ENCODE data around the gene RCCD1. TPM values are rescaled to one million over a fixed set of nuclear protein-coding genes. Genes with fewer than 3 reads are reported as not detected.
A peak's percentile ranks its signal among the peaks of the same experiment; 100 is the strongest.
"Not testable (repeated sequence)": the region's sequence is repeated elsewhere in the genome, so short reads cannot be mapped to it uniquely, and the experiment has no call there.

The RCCD1 gene
- total RNA-seq, 1 donor from 2014 or later = 21.8 TPM

DNA sequence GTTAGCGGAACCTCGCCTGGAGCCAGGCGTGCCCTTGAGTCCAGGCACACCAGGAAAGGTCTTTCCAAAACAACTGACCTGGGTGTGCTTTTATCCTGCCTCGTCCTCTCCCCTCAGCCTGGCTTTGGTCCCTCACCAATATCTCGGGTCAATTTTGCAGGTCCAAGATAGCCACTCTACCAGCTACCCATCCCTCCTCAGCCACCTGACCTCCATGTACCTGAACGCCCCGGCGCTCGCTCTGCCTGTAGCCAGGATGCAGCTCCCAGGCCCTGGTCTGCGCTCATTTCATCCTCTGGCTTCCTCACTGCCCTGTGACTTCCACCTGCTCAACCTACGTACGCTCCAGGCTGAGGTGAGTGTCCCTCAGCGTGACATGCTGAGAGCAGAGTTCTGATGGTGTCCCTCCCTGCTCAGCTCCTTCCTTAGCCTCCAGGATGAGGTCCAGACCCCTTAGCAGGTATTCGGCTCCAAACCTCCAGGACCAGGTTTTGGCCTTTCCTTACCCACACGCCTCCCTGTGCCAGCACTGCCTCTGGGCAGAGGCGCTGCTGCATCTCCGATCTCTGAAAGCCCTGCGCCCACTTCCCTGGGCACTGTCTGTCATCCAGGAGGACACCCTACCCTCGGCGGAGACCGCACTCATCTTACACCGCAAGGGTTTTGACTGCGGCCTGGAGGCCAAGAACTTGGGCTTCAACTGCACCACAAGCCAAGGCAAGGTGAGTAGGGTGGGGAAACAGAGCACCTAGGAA lies 36.5 kb upstream of the RCCD1 start:
- DNase-seq (ENCODE audit: low spot score) = no peak

GRCh38 chr15:90918835-90919234 lies 35.8 kb upstream of the RCCD1 start:
- DNase-seq (ENCODE audit: low spot score) = no peak

DNA sequence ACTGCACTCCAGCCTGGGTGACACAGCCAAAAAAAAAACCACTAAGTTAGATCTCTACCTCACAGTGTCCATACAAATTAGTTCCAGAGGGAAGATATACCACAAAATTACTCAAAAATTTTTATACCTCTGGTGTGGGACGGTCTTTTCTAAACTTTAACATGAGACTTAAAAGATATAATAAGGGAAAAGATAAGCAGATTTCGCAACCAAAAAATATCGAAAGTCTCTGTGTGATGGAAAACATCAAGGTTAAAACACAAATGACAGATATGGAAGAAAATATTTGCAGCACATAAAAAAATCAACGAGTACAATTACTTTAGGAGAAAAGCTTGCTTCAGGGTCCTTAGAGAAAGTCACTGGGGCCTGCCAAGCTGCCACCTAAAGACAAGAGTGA lies 32.8 kb upstream of the RCCD1 start:
- no peak for DNase-seq (ENCODE audit: low spot score)

- not testable (repeated sequence) for DNase-seq (ENCODE audit: low spot score)
Observed at GRCh38 chr15:90922712-90923322, 31.9 kb upstream of the RCCD1 start.

- DNase-seq (ENCODE audit: low spot score) = no peak
Observed at GRCh38 chr15:90924375-90924774, 30.3 kb upstream of the RCCD1 start.

DNA sequence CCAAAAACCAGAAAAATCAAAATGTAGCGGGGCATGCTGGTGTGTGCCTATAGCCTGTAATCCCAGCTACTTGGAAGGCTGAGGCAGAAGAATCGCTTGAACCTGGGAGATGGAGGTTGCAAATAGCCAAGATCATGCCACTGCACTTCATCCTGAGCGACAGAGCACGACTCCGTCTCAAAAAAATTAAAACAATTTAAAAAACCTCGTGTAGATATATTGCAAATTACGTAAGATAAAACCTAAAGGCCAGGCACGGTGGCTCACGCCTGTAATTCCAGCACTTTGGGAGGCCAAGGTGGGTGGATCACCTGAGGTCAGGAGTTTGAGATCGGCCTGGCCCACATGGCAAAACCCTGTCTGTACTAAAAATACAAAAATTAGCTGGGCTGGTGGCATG lies 27.9 kb upstream of the RCCD1 start:
- DNase-seq (ENCODE audit: low spot score) = not testable (repeated sequence)

GRCh38 chr15:90928106-90928505 lies 26.6 kb upstream of the RCCD1 start:
- not testable (repeated sequence) for DNase-seq (ENCODE audit: low spot score)

DNA sequence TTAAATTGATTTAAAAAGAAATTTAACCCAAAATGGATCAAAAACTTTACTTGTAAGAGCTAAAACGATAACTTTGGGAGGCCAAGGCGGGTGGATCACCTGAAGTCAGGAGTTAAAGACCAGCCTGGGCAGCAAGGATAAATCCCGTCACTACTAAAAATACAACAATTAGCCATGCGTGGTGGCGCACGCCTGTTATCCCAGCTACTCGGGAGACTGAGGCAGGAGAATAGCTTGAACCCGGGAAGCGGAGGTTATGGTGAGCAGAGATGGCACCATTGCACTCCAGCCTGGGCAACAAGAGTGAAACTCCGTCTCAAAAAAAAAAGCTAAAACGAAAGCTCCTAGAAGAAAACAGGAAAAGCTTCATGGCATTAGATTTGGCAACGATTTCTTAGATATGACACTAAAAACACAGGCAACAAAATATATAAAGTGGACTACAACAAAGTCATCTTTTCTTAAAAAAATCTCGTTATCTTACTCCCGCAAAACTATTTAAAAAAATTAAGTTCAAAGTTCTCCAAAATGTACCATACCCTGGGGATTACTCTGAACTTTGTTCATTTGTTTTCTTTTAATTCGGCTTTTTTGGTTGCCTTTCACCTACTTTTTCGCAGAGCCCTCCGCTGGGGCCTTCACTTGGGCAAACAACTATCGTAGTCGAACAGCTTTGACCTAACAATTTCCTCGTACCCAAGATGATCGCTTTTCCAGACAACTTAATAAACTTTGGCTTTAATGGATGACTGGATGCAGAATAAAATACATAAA lies 25.3 kb upstream of the RCCD1 start:
- no peak for DNase-seq (ENCODE audit: low spot score)

GRCh38 chr15:90930861-90931574 lies 23.7 kb upstream of the RCCD1 start:
- no peak for DNase-seq (ENCODE audit: low spot score)

DNA sequence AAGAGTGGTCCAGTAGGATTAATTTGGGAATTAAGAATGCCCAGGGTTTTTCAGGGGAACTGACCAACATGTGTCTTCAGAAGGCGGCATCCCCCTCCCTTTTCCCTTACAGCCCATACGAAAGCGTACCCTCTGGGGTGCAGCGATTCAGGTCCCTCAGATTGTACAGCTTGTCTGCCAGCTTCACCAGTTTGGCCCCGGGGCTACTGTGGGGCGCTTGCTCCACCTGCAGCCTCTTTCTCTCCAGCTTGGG lies 23.2 kb upstream of the RCCD1 start:
- DNase-seq (ENCODE audit: low spot score) = no peak

GRCh38 chr15:90931828-90932659 lies 22.6 kb upstream of the RCCD1 start, which contains the start of gene HDDC3:
Gene HDDC3, minus strand, starts transcription at chr15:90932549. Its CDS starts 9 bp downstream, at chr15:90932540.
- peak; percentile 91 for DNase-seq (ENCODE audit: low spot score)

GRCh38 chr15:90932660-90932991 lies 22.1 kb upstream of the RCCD1 start:
- no peak for DNase-seq (ENCODE audit: low spot score)

DNA sequence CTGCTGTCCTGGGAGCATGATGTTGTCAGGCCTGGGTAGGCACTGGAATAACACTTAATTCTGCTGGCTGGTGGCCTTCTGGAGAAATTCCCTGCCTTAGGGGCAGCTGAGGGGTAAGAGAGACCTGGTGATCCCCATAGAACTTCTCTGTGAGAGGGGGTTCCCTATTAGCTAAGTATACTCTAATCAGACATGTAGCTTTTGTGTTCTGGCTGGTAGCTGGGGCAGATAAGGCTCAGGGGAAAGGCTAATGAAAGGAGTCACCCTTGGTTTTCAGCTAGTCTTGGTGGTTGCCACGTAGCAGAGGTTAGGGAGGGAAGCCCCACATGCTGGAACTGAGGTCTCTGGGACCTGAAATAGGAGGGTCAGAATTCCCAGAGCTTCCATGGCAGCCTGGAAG lies 21.4 kb upstream of the RCCD1 start:
- DNase-seq (ENCODE audit: low spot score) = no peak

GRCh38 chr15:90934256-90934948 lies 20.3 kb upstream of the RCCD1 start:
- DNase-seq (ENCODE audit: low spot score) = peak; percentile 90

DNA sequence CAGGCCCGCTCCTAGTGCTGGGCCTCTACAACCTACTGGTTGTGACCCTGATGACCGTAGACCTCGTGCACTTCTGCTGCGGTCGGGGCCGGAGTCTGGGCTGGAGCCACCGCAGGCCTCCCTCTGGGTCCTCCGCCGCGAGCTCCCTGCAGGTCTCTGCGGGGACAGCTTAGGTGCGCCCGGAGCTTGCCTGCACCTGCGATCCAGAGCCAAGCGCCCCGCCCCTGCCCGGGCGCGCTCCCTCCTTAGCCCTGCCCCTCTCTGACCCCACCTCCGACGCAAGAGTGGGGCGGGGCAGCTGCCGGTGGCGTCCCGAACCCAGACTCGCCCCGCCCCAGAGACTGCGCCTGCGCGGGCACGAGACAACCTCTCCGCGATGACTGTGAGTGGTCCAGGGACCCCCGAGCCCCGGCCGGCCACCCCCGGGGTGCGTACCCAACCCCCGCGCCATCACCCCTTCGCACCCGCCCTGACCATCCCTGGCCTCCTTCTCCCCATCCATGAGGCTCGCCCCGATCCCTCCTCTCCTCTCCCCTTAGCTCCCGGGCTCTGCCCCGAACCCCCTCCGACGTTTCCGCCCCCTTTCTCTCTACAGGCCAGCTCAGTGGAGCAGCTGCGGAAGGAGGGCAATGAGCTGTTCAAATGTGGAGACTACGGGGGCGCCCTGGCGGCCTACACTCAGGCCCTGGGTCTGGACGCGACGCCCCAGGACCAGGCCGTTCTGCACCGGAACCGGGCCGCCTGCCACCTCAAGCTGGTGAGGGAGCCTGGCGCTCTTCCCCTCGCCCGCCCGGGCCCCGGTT lies 19.5 kb upstream of the RCCD1 start, which contains the start of gene UNC45A:
Gene UNC45A, plus strand, starts transcription at position 337 of the 803 bp plus-strand sequence. Its CDS starts 40 bp downstream, at position 377.
- DNase-seq (ENCODE audit: low spot score) = peak; percentile 94

- no peak for DNase-seq (ENCODE audit: low spot score)
Observed at GRCh38 chr15:90936823-90937222, 17.9 kb upstream of the RCCD1 start.

- DNase-seq (ENCODE audit: low spot score) = no peak
Observed at GRCh38 chr15:90938261-90938660, 16.4 kb upstream of the RCCD1 start.

DNA sequence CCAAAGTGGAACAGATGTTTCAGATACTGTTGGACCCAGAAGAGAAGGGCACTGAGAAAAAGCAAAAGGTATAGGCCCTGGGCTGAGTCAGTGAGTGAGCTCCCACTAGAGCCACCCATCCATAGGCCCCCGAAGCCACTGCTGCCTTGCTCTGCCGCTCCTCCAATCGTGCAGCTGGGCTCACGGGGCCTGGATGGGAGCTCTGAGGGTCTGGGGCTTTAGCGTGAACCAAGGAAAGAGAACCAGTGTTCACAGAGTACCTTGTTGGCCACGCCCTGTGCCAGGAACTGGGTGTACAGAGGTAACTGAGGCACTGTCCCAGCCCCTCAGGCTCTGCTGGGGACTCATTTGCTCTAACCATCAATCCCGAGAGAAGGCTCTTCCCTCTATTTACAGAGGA lies 14.9 kb upstream of the RCCD1 start:
- DNase-seq (ENCODE audit: low spot score) = no peak

- DNase-seq (ENCODE audit: low spot score) = no peak
Observed at GRCh38 chr15:90941038-90941437, 13.6 kb upstream of the RCCD1 start.

Measured in mucosa of gallbladder (tissue), 1 donor.